Measurements from ENCODE around the gene PROZ.

Gene PROZ

GRCh38 chr13:113117335-113117872 is 41.0 kb upstream of the PROZ start:
- H3K27me3 ChIP-seq (replicated peaks; ENCODE audit: insufficient read depth, low read length), result peaks cover 94% of the 10 kb centered on the region

GRCh38 chr13:113117911-113118260 is 40.6 kb upstream of the PROZ start:
- Histone ChIP-seq H3K9ac (ENCODE audit: low read length) (no peak overlapping the region), H4K20me1 (ENCODE audit: insufficient read depth, low read length) (no peaks in the 10 kb centered on the region), H2AFZ (ENCODE audit: low read length) (no peak overlapping the region), H3K27ac (ENCODE audit: low read length) (no peak overlapping the region), H3F3A (ENCODE audit: insufficient read depth, low read length) (no peaks in the 10 kb centered on the region), H3K79me2 (ENCODE audit: low read length) (no peaks in the 10 kb centered on the region), H3K36me3 (replicated peaks; ENCODE audit: insufficient read depth, low read length) (no peaks in the 10 kb centered on the region), H3K4me2 (ENCODE audit: low read depth, low read length) (no peak overlapping the region), H3K9me3 (replicated peaks; ENCODE audit: insufficient read depth, low read length) (no peaks in the 10 kb centered on the region), H3K27me3 (replicated peaks; ENCODE audit: insufficient read depth, low read length) (peaks cover 99% of the 10 kb centered on the region), H3K4me3 (ENCODE audit: low read length) (no peak overlapping the region), H3K9me2 (replicated peaks; ENCODE audit: insufficient read depth, low read length) (no peaks in the 10 kb centered on the region), H3K4me1 (ENCODE audit: low read length) (no peaks in the 10 kb centered on the region)
- TF ChIP-seq EZH2 (optimal IDR thresholded peaks at IDR 0.05; ENCODE audit: low read depth, low read length), result no peak
- TF ChIP-seq, protein P1, sequence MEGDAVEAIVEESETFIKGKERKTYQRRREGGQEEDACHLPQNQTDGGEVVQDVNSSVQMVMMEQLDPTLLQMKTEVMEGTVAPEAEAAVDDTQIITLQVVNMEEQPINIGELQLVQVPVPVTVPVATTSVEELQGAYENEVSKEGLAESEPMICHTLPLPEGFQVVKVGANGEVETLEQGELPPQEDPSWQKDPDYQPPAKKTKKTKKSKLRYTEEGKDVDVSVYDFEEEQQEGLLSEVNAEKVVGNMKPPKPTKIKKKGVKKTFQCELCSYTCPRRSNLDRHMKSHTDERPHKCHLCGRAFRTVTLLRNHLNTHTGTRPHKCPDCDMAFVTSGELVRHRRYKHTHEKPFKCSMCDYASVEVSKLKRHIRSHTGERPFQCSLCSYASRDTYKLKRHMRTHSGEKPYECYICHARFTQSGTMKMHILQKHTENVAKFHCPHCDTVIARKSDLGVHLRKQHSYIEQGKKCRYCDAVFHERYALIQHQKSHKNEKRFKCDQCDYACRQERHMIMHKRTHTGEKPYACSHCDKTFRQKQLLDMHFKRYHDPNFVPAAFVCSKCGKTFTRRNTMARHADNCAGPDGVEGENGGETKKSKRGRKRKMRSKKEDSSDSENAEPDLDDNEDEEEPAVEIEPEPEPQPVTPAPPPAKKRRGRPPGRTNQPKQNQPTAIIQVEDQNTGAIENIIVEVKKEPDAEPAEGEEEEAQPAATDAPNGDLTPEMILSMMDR (IDR thresholded peaks at IDR 0.05; ENCODE audit: low read length), result no peak
- no peak for TF ChIP-seq EZH2phosphoT487 (IDR thresholded peaks at IDR 0.05; ENCODE audit: low read length)
- DNase-seq, result no peak

More at GRCh38 chr13:113117335-113117872, 41.0 kb upstream of the PROZ start:
- no peak for TF ChIP-seq EZH2phosphoT487 (IDR thresholded peaks at IDR 0.05; ENCODE audit: low read length)
- TF ChIP-seq, protein P1 (IDR thresholded peaks at IDR 0.05; ENCODE audit: low read length), result no peak
- no peak for TF ChIP-seq EZH2 (optimal IDR thresholded peaks at IDR 0.05; ENCODE audit: low read depth, low read length)
- H3K9ac ChIP-seq (ENCODE audit: low read length), result no peak overlapping the region
- no peaks in the 10 kb centered on the region for H3K9me3 ChIP-seq (replicated peaks; ENCODE audit: insufficient read depth, low read length)
- no peak overlapping the region for H2AFZ ChIP-seq (ENCODE audit: low read length)
- H3K9me2 ChIP-seq (replicated peaks; ENCODE audit: insufficient read depth, low read length), result no peaks in the 10 kb centered on the region
- no peaks in the 10 kb centered on the region for H3F3A ChIP-seq (ENCODE audit: insufficient read depth, low read length)
- no peaks in the 10 kb centered on the region for H3K79me2 ChIP-seq (ENCODE audit: low read length)
- H3K4me1 ChIP-seq (ENCODE audit: low read length), result no peaks in the 10 kb centered on the region
- no peaks in the 10 kb centered on the region for H4K20me1 ChIP-seq (ENCODE audit: insufficient read depth, low read length)
- H3K36me3 ChIP-seq (replicated peaks; ENCODE audit: insufficient read depth, low read length), result no peaks in the 10 kb centered on the region
- no peak overlapping the region for H3K27ac ChIP-seq (ENCODE audit: low read length)
- DNase-seq, result no peak
- no peak overlapping the region for H3K4me2 ChIP-seq (ENCODE audit: low read depth, low read length)
- no peak overlapping the region for H3K4me3 ChIP-seq (ENCODE audit: low read length)

DNA sequence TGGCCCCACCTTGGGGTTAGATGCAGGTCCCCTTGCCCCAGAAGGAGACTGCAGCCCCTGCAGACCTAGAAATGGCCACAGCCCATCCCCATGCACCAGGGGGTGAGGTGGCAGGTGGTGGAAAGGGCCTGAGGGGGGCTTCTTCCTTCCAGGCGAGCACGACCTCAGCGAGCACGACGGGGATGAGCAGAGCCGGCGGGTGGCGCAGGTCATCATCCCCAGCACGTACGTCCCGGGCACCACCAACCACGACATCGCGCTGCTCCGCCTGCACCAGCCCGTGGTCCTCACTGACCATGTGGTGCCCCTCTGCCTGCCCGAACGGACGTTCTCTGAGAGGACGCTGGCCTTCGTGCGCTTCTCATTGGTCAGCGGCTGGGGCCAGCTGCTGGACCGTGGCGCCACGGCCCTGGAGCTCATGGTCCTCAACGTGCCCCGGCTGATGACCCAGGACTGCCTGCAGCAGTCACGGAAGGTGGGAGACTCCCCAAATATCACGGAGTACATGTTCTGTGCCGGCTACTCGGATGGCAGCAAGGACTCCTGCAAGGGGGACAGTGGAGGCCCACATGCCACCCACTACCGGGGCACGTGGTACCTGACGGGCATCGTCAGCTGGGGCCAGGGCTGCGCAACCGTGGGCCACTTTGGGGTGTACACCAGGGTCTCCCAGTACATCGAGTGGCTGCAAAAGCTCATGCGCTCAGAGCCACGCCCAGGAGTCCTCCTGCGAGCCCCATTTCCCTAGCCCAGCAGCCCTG is 40.0 kb upstream of the PROZ start:
- Histone ChIP-seq H3K79me2 (ENCODE audit: low read length) (no peaks in the 10 kb centered on the region), H3K9ac (ENCODE audit: low read length) (no peak overlapping the region), H3K27ac (ENCODE audit: low read length) (no peak overlapping the region), H3K4me1 (ENCODE audit: low read length) (no peaks in the 10 kb centered on the region), H2AFZ (ENCODE audit: low read length) (no peak overlapping the region), H3K4me3 (ENCODE audit: low read length) (no peak overlapping the region), H4K20me1 (ENCODE audit: insufficient read depth, low read length) (no peaks in the 10 kb centered on the region), H3K27me3 (replicated peaks; ENCODE audit: insufficient read depth, low read length) (peaks cover 99% of the 10 kb centered on the region), H3K9me3 (replicated peaks; ENCODE audit: insufficient read depth, low read length) (no peaks in the 10 kb centered on the region), H3K36me3 (replicated peaks; ENCODE audit: insufficient read depth, low read length) (no peaks in the 10 kb centered on the region), H3K4me2 (ENCODE audit: low read depth, low read length) (no peak overlapping the region), H3F3A (ENCODE audit: insufficient read depth, low read length) (no peaks in the 10 kb centered on the region), H3K9me2 (replicated peaks; ENCODE audit: insufficient read depth, low read length) (no peaks in the 10 kb centered on the region)
- TF ChIP-seq, protein P1 (IDR thresholded peaks at IDR 0.05; ENCODE audit: low read length), result no peak
- TF ChIP-seq EZH2phosphoT487 (IDR thresholded peaks at IDR 0.05; ENCODE audit: low read length) (no peak), EZH2 (optimal IDR thresholded peaks at IDR 0.05; ENCODE audit: low read depth, low read length) (no peak)
- no peak for DNase-seq

All from MM.1S (cell line).